ENCODE results near the gene COL6A1. TPM values are rescaled to one million over a fixed set of nuclear protein-coding genes. Genes with fewer than 3 reads are reported as not detected.
A peak's percentile ranks its signal among the peaks of the same experiment; 100 is the strongest.

Gene COL6A1
- total RNA-seq, 4 donors from 2014 or later, result 96.1 to 213 (median 162) TPM

DNA sequence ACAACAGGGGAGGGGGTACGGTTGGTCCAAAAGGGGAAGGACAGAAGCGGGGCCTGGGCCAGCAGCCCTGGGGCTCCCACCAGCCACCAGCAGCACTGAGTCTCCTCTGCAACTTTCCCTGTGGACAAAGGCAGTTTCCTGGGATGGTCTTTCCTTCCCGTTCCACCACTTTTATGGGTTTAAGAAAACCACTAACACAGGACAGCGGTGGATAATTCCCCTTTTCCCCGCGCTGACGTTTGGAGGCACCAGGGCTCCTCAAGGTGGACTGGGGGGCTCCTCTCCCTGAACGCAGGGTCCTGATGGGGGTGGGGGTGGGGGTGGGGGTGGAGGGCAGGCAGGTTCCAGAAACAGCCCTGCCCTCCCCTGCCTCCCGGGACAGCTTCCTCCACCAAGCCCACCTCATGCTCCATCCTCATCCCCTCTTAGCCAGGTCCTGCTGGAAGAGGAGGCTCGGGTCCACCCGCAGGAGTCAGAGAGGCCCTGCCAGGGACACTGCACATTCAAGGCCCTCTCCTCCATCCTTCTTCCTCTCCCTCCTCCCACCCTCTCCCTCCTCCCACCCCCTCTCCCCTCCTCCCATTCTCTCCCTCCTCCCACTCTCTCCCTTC lies 4.8 kb upstream of the COL6A1 start:
- H3K4me3 ChIP-seq (replicated peaks in 1 of 3), result no peak overlapping the region
- 64 to 66% methylated on average over 10 to 11 of the region's 11 CpGs for WGBS, 2 donors
- TF ChIP-seq, protein P1, sequence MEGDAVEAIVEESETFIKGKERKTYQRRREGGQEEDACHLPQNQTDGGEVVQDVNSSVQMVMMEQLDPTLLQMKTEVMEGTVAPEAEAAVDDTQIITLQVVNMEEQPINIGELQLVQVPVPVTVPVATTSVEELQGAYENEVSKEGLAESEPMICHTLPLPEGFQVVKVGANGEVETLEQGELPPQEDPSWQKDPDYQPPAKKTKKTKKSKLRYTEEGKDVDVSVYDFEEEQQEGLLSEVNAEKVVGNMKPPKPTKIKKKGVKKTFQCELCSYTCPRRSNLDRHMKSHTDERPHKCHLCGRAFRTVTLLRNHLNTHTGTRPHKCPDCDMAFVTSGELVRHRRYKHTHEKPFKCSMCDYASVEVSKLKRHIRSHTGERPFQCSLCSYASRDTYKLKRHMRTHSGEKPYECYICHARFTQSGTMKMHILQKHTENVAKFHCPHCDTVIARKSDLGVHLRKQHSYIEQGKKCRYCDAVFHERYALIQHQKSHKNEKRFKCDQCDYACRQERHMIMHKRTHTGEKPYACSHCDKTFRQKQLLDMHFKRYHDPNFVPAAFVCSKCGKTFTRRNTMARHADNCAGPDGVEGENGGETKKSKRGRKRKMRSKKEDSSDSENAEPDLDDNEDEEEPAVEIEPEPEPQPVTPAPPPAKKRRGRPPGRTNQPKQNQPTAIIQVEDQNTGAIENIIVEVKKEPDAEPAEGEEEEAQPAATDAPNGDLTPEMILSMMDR (IDR thresholded peaks at IDR 0.05), result no peak
- TF ChIP-seq POLR2A (IDR thresholded peaks at IDR 0.05), result no peak
- H3K27ac ChIP-seq, result no peak overlapping the region
- H3K4me1 ChIP-seq, result peaks cover 8 to 46% of the 10 kb centered on the region in 2 donors
- no peaks in the 10 kb centered on the region for H3K9me3 ChIP-seq
- H3K36me3 ChIP-seq, result no peaks in the 10 kb centered on the region
- no peak for DNase-seq
- no peaks in the 10 kb centered on the region for H3K27me3 ChIP-seq
- intact Hi-C loops (cut with DNase I), result no loop called here

DNA sequence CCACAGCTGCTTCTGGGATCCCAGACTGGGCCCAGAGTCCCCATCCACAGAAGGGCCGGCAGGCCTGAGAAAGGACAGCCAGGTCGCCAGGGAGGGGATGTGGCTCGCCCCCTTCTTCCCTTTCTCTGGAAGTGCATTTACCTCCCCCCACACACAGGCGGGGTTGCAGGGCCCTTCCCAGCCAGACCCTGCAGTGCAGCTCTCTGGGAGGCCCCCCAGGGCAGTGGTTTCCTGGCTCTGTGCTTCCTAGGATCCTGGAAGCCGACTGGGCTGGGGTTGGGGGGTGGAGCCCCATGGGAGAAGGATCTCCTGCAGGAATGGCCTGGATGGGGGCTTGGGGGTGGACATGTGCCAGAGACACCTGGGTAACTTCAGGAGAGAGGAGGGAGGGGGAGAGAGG lies 4.2 kb upstream of the COL6A1 start:
- intact Hi-C loops (cut with DNase I), result no loop called here
- Histone ChIP-seq H3K36me3 (no peaks in the 10 kb centered on the region), H3K4me3 (replicated peaks in 1 of 3) (no peak overlapping the region), H3K27ac (peak overlapping the region in 1 of 3 donors; percentile 41), H3K27me3 (no peaks in the 10 kb centered on the region), H3K9me3 (no peaks in the 10 kb centered on the region), H3K4me1 (peaks cover 12 to 40% of the 10 kb centered on the region in 2 donors)
- TF ChIP-seq POLR2A (IDR thresholded peaks at IDR 0.05), result no peak
- TF ChIP-seq, protein P1 (IDR thresholded peaks at IDR 0.05), result no peak
- no peak for DNase-seq
- WGBS, 2 donors, result 50 to 66% methylated on average over 4 to 5 of the region's 5 CpGs

DNA sequence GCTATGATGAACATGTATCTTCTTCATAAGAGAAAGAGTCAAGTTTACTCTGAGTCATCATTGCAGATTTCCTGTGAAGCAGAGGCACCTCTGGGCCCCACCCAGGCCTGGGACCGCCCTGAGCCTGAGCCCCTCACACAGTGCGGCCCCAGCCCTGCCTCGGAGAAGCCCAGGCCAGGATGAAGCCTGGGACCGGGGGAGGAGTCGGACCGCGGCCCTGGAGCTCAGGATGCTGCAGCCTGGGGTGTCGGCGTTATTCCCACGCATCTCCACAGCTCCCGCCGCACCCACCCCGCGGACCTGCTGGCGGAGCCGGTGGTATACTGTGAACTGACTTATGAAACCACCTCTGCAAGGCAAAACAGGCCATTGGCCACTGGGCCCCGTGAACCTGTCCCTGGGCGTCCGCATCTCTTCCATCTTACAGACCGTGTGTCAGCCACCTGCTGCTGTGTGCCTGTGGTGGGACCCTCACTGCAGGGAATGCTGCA lies 2.4 kb upstream of the COL6A1 start:
- peaks cover 13 to 38% of the 10 kb centered on the region in 2 donors for H3K4me1 ChIP-seq
- H3K27me3 ChIP-seq, result no peaks in the 10 kb centered on the region
- no peak overlapping the region for H3K4me3 ChIP-seq (replicated peaks in 1 of 3)
- no peak for DNase-seq
- H3K27ac ChIP-seq, result no peak overlapping the region
- 65 to 85% methylated on average over 16 to 20 of the region's 20 CpGs for WGBS, 2 donors
- TF ChIP-seq, protein P1 (IDR thresholded peaks at IDR 0.05), result no peak
- no peaks in the 10 kb centered on the region for H3K36me3 ChIP-seq
- no peaks in the 10 kb centered on the region for H3K9me3 ChIP-seq
- intact Hi-C loops (cut with DNase I), result no loop called here

DNA sequence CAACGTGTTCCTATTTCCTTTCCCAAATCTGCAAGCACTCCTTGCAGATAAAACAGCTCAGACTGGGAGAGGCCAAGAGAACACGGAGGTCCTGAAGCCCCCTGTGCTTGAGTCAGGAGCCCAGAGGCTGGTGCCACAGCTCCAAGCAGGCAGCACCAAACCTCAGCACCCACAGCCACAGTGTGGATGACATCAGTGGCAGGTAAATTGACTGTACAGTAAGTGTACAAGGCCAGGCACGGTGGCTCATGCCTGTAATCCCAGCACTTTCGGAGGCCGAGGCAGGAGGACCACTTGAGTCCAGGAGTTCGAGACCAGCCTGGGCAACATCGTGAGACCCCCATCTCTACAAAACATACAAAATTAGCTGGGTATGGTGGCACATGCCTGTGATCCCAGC lies 1.9 kb upstream of the COL6A1 start:
- H3K4me1 ChIP-seq, result peaks cover 13 to 34% of the 10 kb centered on the region in 2 donors

DNA sequence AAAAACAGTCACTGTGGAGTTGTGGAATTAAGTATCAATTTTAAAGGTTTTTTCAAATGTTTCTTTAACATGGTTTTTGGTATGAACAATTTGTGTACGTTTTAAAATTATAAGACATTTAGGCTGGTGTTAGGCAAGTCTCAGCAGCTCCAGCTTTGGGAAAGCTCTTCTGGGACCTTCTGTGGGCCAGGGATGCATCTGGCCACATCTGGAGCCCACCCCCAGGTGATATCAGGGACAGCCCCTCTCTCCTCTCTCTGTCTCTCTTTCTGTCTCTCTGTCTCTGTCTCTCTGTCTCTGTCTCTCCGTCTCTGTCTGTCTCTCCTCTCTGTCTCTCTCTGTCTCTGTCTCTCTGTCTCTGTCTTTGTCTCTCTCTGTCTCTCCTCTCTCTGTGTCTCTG lies 1.3 kb upstream of the COL6A1 start:
- 69 to 70% methylated on average over 2 of the region's 2 CpGs for WGBS, 2 donors
- peaks cover 13 to 27% of the 10 kb centered on the region in 2 donors for H3K4me1 ChIP-seq
- DNase-seq, result no peak
- H3K36me3 ChIP-seq, result no peaks in the 10 kb centered on the region
- intact Hi-C loops (cut with DNase I), result loop anchor here (10.0 kb wide), 1 partner anchor 205 kb away; the partner anchor contains the start of gene SPATC1L
- no peak overlapping the region for H3K4me3 ChIP-seq (replicated peaks in 1 of 3)
- no peaks in the 10 kb centered on the region for H3K9me3 ChIP-seq
- no peaks in the 10 kb centered on the region for H3K27me3 ChIP-seq
- H3K27ac ChIP-seq, result no peak overlapping the region
- no peak for TF ChIP-seq POLR2A (IDR thresholded peaks at IDR 0.05)
- TF ChIP-seq, protein P1 (IDR thresholded peaks at IDR 0.05), result no peak

More for the DNA sequence above, 1.9 kb upstream of the COL6A1 start:
- no peak overlapping the region for H3K27ac ChIP-seq
- TF ChIP-seq POLR2A (IDR thresholded peaks at IDR 0.05), result no peak
- TF ChIP-seq, protein P1 (IDR thresholded peaks at IDR 0.05), result no peak
- no peaks in the 10 kb centered on the region for H3K27me3 ChIP-seq
- 84 to 89% methylated on average over 6 to 7 of the region's 7 CpGs for WGBS, 2 donors
- no peak for DNase-seq
- H3K4me3 ChIP-seq (replicated peaks in 1 of 3), result no peak overlapping the region
- no peaks in the 10 kb centered on the region for H3K36me3 ChIP-seq
- H3K9me3 ChIP-seq, result no peaks in the 10 kb centered on the region
- intact Hi-C loops (cut with DNase I), result loop anchor here (10.0 kb wide), 1 partner anchor 205 kb away; the partner anchor contains the start of gene SPATC1L
